Skeletal muscle tissue (tissue), 4 donors: Measurements from ENCODE around the gene MYO6. TPM values are rescaled to one million over a fixed set of nuclear protein-coding genes. Genes with fewer than 3 reads are reported as not detected.

ENCODE experiments used
- H3K27ac ChIP-seq: one replicate; pipeline ENCODE4 v1.7.0; 2013; ENCODE audit warnings: mild to moderate bottlenecking, low read depth, low read length, inconsistent platforms
- H3K27me3 ChIP-seq, 3 donors: one replicate each; pipeline ENCODE4 v1.7.0; 2013; ENCODE audit warnings: low read length in 3 of 3; ENCODE audit not compliant: control insufficient read depth in 3 of 3, insufficient read depth in 3 of 3
- H3K36me3 ChIP-seq, 3 donors: one replicate each; pipeline ENCODE4 v1.7.0; 2013; ENCODE audit warnings: low read length in 3 of 3; ENCODE audit not compliant: control insufficient read depth in 3 of 3, insufficient read depth in 3 of 3
- H3K4me1 ChIP-seq, 3 donors: one replicate each; pipeline ENCODE4 v1.7.0; 2013; ENCODE audit warnings: low read length in 3 of 3, mild to moderate bottlenecking in 3 of 3; ENCODE audit not compliant: control insufficient read depth in 3 of 3, insufficient read depth in 3 of 3
- H3K4me3 ChIP-seq, 3 donors: one replicate each; pipeline ENCODE4 v1.7.0; 2013; ENCODE audit warnings: low read length in 3 of 3
- H3K9ac ChIP-seq, 3 donors: one replicate each; pipeline ENCODE4 v1.7.0; 2013; ENCODE audit warnings: low read length in 3 of 3, mild to moderate bottlenecking in 3 of 3, moderate library complexity in 2 of 3, low read depth in 1 of 3
- H3K9me3 ChIP-seq, 3 donors: one replicate each; pipeline ENCODE4 v1.7.0; 2013; ENCODE audit warnings: low read length in 3 of 3; ENCODE audit not compliant: control insufficient read depth in 3 of 3
- total RNA-seq: library from RNA; depleted of rRNA; stranded (reverse); fragments of >200 nt; gene quantifications from one replicate; pipeline ENCODE4 v1.2.3, GENCODE V29; 2014
- donor health status: Osteomylitis.

Gene MYO6
- total RNA-seq, 1 donor from 2014 or later: 3.7 TPM

DNA sequence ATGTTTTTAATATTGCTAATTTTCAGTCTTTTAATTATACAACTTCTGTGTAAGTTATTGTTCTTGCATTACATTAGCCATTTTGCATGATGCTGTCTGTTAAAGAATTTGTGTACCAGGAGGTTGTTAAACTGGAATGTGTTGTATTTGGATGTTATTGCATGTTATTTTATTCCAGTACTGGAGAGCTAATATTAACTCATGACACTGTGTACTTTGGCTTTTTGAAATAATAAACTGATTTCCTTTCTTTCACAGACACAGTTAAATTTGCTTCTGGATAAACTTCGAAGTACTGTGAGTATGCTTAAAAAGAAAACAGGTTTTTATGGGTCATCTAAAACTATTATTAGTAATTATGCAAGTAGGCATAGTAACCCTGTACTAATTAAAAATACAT, 121.3 kb downstream of the MYO6 start:
- Histone ChIP-seq H3K36me3 (peaks cover 9 to 19% (median 11%) of the 10 kb centered on the region in 3 donors), H3K4me1 (no peaks in the 10 kb centered on the region), H3K9ac (no peak overlapping the region), H3K4me3 (no peak overlapping the region), H3K27ac (no peak overlapping the region), H3K9me3 (no peaks in the 10 kb centered on the region), H3K27me3 (no peaks in the 10 kb centered on the region)

DNA sequence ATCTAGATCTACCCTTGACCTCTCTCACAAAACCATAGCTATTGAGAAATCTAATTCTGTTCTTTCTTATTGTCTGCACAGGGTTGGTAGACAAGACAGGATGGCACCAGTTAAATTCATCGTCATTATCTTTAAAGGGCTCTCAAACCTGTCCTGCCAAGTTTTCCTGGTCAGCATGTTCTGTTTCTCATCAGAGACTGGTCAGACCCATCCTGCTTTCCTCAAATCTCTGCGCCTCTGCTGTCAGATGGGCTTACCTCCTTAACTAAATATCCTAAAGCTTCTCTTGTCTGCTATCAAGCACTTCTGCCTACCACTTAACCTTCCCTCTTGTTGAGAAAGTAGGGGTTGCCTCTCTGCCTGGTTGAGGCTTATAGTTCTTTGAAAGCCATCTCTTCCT, 125.2 kb downstream of the MYO6 start:
- no peaks in the 10 kb centered on the region for H3K4me1 ChIP-seq
- H3K27ac ChIP-seq: no peak overlapping the region
- H3K4me3 ChIP-seq: no peak overlapping the region
- H3K27me3 ChIP-seq: no peaks in the 10 kb centered on the region
- peaks cover 5 to 15% (median 5%) of the 10 kb centered on the region in 3 donors for H3K36me3 ChIP-seq
- H3K9ac ChIP-seq: no peak overlapping the region
- H3K9me3 ChIP-seq: no peaks in the 10 kb centered on the region

DNA sequence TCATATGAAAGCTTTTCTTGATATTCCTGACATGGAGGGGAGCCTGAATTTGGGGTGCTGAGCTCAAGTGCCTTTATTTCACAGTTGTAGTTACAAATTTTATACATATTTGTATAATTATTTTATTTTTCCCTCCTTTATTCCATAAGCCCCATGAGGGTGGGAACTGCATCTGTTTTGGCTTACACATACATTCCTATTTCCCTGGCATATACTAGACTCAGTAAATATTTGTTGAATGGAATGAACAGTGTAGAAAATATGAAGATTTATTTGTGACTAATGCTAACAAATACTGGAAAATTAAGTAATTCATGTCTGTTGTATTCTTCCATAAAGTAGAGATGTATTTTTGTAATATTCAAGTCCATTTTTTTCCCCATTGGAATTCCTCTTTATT, 127.1 kb downstream of the MYO6 start:
- Histone ChIP-seq H3K27ac (no peak overlapping the region), H3K4me1 (no peaks in the 10 kb centered on the region), H3K27me3 (no peaks in the 10 kb centered on the region), H3K36me3 (peaks cover 3 to 15% (median 5%) of the 10 kb centered on the region in 3 donors), H3K4me3 (no peak overlapping the region), H3K9ac (no peak overlapping the region), H3K9me3 (no peaks in the 10 kb centered on the region)

DNA sequence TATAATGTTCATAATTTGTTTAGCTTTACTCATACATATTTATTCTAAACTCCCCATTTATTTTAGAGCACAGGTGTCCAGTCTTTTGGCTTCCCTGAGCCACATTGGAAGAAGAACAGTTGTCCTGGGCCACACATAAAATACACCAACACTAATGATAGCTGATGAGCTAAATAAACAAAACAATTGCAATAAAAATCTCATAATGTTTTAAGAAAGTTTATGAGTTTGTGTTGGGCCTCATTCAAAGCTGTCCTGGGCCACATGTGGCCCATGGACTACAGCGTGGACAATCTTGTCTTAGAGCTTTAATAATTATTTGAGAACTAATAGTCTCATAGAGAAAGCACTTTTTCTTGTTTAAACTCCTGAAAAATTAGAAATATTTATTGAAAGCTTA, 131.3 kb downstream of the MYO6 start:
- H3K9ac ChIP-seq: no peak overlapping the region
- no peak overlapping the region for H3K27ac ChIP-seq
- no peak overlapping the region for H3K4me3 ChIP-seq
- peaks cover 0 to 4% (median 0%) of the 10 kb centered on the region in 3 donors for H3K36me3 ChIP-seq
- no peaks in the 10 kb centered on the region for H3K27me3 ChIP-seq
- H3K4me1 ChIP-seq: no peaks in the 10 kb centered on the region
- H3K9me3 ChIP-seq: no peaks in the 10 kb centered on the region

DNA sequence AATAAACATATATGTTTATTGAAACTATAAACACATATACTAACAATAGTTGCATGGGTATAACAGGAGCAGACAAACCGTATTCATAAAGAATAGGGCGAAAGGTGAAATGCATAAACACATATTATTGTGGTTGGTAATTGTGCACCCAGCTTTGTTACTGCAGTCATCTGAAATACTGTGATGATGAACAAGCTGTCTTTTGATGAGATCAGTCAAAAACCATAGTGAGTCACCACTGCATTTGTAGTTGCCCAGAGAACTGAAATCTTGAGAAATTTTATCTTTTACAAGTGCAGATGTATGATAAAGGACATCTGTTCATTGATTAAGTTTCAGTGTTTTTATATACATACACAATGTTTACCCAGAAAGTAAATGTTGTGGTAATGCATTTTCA, 133.7 kb downstream of the MYO6 start:
- Histone ChIP-seq H3K4me3 (no peak overlapping the region), H3K36me3 (peaks cover 0 to 4% (median 0%) of the 10 kb centered on the region in 3 donors), H3K9ac (no peak overlapping the region), H3K27me3 (no peaks in the 10 kb centered on the region), H3K4me1 (no peaks in the 10 kb centered on the region), H3K27ac (no peak overlapping the region), H3K9me3 (no peaks in the 10 kb centered on the region)

DNA sequence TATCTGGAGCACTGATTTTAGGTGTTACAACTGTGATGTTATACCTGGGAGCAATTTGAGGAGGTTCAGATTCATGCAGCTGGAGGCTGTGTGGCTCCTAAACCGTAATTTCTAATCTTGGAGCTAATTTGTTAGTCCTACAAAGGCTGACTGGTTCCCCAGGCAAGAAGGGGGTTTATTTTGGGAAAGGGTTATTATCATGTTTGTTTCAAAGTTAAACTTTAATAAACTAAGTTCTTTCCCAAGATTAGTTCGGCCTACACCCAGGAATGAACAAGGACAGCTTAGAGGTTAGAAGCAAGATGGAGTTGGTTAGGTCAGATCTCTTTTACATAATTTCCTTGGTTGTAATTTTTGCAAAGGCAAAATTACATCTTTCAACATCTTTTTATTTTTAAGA, 135.8 kb downstream of the MYO6 start:
- Histone ChIP-seq H3K9ac (no peak overlapping the region), H3K9me3 (no peaks in the 10 kb centered on the region), H3K27me3 (no peaks in the 10 kb centered on the region), H3K4me3 (no peak overlapping the region), H3K27ac (no peak overlapping the region), H3K4me1 (no peaks in the 10 kb centered on the region), H3K36me3 (peaks cover 0 to 2% (median 0%) of the 10 kb centered on the region in 3 donors)

DNA sequence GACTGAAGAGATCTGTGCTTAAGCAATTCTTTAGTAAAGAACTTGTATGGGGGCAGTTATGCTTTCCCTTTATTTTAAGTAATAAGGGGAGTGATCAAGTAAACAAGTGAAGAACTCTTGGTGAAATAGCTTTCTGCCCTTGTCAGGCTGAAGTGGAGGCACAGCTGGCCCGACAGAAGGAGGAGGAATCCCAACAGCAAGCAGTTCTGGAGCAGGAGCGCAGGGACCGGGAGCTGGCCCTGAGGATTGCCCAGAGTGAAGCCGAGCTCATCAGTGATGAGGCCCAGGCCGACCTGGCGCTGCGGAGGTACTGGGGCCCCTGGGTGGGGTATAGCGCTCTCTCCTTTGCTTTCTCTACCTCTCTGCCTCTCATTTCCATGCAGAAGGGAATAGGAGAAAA, 143.3 kb downstream of the MYO6 start:
- H3K4me1 ChIP-seq: no peaks in the 10 kb centered on the region
- H3K9me3 ChIP-seq: no peaks in the 10 kb centered on the region
- H3K27ac ChIP-seq: no peak overlapping the region
- no peaks in the 10 kb centered on the region for H3K27me3 ChIP-seq
- no peak overlapping the region for H3K4me3 ChIP-seq
- H3K9ac ChIP-seq: no peak overlapping the region
- H3K36me3 ChIP-seq: no peaks in the 10 kb centered on the region

DNA sequence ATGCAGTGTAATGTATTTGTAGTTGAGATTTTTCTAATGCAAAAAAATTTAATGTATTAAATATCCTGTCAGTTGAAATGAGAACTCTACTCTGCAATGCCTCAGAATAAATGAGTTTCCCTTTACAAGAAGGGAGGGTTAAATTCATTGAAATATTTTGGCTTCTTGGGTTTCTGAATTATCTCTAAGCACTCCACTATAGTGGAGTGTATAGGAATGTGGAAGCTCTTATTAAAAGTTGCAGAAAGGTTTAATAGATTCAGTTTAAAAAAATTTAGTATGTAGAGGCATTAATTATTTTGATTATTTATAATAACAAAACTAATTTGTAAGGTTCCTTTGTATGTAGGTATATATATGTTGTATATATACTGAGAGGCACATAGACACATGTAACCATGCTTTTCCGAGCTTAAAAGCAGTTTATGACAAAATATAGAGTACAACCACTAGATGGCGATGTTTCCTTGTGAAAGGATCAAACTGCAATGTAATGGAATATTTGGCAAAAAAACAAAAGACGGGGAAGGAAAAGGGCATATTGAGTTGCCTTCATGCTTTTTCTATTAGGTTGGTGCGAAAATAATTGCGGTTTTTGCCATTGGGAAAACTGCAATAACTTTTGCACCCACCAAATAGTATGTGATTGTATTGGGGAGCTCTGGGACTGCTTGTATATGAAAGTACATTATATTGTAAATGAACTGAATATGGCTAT, 144.2 kb downstream of the MYO6 start:
- no peaks in the 10 kb centered on the region for H3K27me3 ChIP-seq
- no peak overlapping the region for H3K27ac ChIP-seq
- H3K4me1 ChIP-seq: no peaks in the 10 kb centered on the region
- no peaks in the 10 kb centered on the region for H3K36me3 ChIP-seq
- H3K9me3 ChIP-seq: no peaks in the 10 kb centered on the region
- no peak overlapping the region for H3K9ac ChIP-seq
- H3K4me3 ChIP-seq: peak overlapping the region in 2 of 3 donors; percentile 7 to 52

DNA sequence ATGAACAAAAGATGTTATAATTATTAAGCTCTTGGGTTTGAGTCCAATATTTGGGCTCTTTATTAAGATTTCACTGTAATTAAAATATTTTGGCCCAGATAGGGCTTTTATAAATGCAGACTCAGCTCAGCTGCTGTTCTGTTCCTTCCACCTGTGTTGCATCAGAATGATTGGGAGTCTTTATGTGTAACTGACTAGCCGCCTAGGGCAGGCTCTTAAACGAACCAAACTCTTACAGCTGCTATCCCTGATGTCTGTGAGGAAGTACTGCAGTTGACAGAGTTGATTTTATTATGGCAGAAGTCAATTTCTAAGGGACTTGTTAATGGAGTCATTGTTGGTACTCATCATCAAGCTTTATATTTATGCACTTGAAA, 144.7 kb downstream of the MYO6 start:
- Histone ChIP-seq H3K4me1 (no peaks in the 10 kb centered on the region), H3K27ac (no peak overlapping the region), H3K9me3 (no peaks in the 10 kb centered on the region), H3K9ac (no peak overlapping the region), H3K36me3 (no peaks in the 10 kb centered on the region), H3K27me3 (no peaks in the 10 kb centered on the region), H3K4me3 (no peak overlapping the region)

DNA sequence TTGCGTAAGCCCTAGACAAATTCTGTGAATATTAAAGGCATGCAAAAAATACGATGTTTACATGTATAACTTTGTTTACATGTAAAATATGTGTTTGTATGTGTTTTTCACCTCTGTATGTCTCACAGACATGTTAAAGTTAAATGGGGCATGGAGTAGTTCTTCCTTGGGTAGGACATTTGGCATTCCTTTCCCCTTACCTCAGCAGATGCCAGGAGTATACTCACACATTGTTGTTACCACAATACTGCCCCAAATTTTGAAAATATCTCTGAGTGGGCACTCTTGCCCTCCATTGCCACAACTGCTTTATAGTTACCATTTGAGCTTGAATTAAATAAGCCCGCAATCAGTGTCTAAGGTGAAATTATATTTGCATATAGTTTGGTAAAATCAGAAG, 147.5 kb downstream of the MYO6 start:
- no peaks in the 10 kb centered on the region for H3K36me3 ChIP-seq
- no peaks in the 10 kb centered on the region for H3K4me1 ChIP-seq

More for the DNA sequence above, 147.5 kb downstream of the MYO6 start:
- no peaks in the 10 kb centered on the region for H3K9me3 ChIP-seq
- no peak overlapping the region for H3K27ac ChIP-seq
- H3K9ac ChIP-seq: no peak overlapping the region
- no peaks in the 10 kb centered on the region for H3K27me3 ChIP-seq
- no peak overlapping the region for H3K4me3 ChIP-seq
